Erythroblast (primary cell): Measurements from ENCODE around the gene LHX2.

Experiments used
- GATA1 ChIP-seq: IDR thresholded peaks from 2 replicates; pipeline ENCODE4 v1.6.1; 2011; ENCODE audit warnings: low read depth, mild to moderate bottlenecking, control low read depth, low read length, moderate library complexity
- POLR2A ChIP-seq: IDR thresholded peaks from 2 replicates; pipeline ENCODE4 v1.6.1; 2011; ENCODE audit warnings: mild to moderate bottlenecking, low read length

- no peak for TF ChIP-seq POLR2A
- no peak for TF ChIP-seq GATA1
Observed at GRCh38 chr9:123983047-123983446, 28.5 kb upstream of the LHX2 start.
